ENCODE measurements around the gene DPY19L1.
"Not testable (repeated sequence)": the region's sequence is repeated elsewhere in the genome, so short reads cannot be mapped to it uniquely, and the experiment has no call there.

The DPY19L1 gene

DNA sequence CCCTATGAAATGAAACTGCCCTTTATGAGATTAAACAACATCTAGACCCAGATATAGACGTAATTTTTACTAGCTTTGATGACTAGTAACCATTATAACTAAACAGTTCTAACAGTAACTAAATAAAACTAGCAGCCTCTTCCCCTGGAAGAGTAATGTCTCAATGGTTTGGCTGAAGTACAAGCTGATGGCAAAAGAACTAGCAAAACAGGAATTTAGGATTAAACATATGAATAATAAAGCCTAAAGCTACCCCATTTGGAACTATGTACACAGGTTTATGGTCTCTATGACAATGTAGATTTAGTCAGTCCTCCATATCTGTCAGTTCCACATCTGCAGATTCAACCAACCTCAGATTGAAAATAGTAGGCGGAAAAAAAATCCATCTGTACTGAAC is 6.4 kb downstream of the DPY19L1 start:
- DNase-seq = no peak

- no peak for DNase-seq
Observed at GRCh38 chr7:35029311-35029710, 8.0 kb downstream of the DPY19L1 start.

DNA sequence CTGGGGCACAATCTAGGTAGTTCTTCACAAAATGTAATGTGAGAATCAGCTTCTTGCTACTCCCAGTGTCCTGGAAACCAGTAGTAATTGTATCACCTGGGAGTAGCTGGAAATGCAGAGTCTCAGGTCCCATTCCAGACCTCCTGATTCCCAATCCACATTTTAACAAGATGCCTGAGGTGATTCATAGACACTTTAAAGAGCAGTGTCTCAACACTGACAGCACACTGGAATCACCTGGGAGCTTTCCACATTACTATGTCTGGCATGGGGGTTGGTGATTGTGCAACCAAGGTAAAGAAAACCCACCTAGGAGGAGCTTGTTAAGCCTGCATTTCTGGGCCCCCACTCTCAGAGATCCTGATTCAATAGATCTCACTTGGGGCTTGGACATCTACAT is 11.1 kb downstream of the DPY19L1 start:
- no peak for DNase-seq

- DNase-seq = no peak
Observed at GRCh38 chr7:35025369-35025870, 11.9 kb downstream of the DPY19L1 start.

DNA sequence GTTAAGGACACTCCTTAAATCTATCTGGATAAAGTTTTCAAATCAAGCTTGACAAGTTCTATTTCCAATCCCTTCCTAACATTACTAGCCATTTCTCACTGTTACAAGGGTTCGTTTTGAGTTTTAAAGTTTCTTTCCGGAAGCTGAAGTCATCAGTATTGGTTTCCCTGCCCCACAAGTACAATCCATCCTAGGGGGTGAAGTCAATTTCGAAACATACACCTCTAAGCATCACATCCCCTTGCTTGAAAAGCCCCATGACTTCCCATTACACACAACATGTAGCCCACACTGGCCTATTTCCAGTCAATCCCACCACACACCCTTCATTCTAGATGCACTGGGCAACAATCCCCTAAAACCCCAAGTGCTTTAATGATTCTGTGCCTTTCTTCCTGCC is 13.0 kb downstream of the DPY19L1 start:
- DNase-seq = no peak

DNA sequence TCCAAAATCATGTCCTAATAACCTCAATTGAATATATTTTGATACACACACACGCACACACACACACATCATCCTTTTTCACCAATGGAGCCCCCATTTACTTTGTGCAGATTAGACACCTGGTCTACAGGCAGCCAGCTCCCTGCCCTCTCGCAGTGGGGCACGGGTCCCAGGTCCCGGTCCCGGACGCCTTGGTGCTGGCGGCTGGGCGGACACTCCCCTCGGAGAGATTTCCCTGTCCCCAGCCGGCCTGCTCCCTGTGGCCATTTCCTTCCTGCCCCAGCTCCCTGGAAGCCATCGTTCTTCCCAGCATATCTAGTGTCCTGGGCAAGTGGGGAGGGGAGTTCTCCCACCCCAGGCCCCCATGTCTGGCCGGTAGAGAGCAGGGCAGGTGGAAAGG is 14.6 kb downstream of the DPY19L1 start:
- DNase-seq = no peak

DNA sequence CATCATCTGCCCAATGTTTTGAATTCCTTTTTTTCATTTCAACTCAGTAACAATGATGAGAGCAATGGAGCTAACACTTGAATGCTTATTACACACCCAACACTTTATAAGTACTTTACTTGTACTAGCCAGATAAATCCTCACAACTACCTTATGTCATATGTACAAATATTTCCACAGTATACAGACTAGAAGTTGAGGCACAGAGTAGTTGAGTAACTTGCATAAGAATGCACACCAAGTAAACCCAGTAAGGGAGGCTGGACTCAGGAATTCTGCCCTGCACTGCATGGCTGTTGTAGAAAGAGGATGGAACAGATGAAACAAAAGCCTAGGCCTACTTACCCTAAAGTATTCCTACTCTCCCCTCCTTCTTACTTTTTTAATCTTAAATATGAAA is 15.8 kb downstream of the DPY19L1 start:
- DNase-seq = no peak

GRCh38 chr7:35019801-35020200 is 17.5 kb downstream of the DPY19L1 start:
- DNase-seq = no peak

DNA sequence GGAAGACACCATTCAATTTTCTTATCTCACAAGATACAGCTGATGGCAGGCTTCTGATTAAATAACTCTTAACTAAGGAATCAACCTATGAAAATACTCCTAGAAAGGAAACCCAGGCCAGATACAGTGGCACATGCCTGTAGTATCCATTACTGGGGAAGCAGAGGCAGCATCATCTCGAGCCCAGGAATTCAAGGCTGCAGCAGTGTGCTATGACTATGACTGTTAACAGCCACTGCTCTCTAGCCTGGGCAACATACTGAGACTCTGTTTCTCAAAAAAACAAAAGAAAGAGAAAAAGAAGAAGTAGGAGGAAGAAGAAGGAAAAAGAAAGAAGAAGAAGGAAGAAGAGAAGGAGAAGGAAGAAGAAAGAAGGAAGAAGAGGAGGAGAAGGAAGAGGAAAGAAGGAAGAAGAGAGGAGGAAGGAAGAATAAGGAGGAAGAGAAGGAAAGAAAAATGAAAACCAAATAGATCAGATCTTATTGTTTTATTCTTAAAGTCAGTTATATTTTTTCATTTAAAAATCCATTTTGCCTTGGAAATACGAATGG is 18.0 kb downstream of the DPY19L1 start:
- no peak for DNase-seq

DNA sequence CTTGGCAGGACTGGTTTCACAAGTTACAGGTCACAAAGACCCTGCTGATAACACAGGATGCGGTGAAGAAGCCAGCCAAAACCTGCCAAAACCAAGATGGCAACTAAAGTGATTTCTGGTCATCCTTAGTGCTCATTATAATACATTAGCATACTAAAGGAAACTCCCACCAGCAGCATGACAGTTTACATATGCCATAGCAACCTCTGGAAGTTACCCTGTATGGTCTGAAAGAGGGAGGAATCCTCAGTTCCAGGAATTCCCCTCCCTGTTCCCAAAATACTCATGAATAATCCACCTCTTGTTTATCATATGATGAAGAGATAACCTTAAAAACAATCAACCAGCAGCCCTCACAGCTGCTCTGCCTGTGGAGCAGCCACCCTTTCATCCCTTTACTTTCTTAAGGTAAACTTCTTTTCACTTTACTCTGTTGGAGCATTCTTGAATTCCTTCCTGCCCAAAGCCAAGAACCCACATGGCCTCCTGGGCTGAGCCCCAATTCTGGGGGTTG is 21.9 kb downstream of the DPY19L1 start:
- no peak for DNase-seq

GRCh38 chr7:35012160-35012559 is 25.1 kb downstream of the DPY19L1 start:
- no peak for DNase-seq

DNA sequence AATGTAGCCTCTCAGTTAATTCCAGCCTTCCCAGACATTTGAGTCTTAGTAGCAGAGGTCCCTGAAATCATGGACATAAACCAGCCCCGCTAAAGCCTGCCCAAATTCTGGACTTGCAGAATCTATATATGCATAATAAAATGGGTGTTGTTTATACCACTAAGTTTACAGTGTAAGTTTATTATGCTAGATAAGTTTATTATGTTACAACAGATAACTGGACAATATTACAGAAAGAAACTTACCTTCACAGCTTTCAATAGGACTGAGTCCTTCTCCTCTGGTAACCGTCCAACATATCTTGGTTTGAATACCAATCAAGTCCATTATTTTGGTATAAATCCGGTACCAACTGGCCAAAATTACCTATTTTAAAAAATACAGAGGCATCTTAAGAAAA is 26.2 kb downstream of the DPY19L1 start:
- DNase-seq = no peak

GRCh38 chr7:35007768-35008167 is 29.5 kb downstream of the DPY19L1 start:
- no peak for DNase-seq

GRCh38 chr7:35004531-35005095 is 32.7 kb downstream of the DPY19L1 start:
- DNase-seq = no peak

GRCh38 chr7:35003679-35004303 is 33.5 kb downstream of the DPY19L1 start:
- DNase-seq = no peak

- not testable (repeated sequence) for DNase-seq
Observed at GRCh38 chr7:35003177-35003650, 34.1 kb downstream of the DPY19L1 start.

GRCh38 chr7:34998335-34998734 is 39.0 kb downstream of the DPY19L1 start:
- not testable (repeated sequence) for DNase-seq

GRCh38 chr7:34996423-34997090 is 40.7 kb downstream of the DPY19L1 start:
- not testable (repeated sequence) for DNase-seq

- no peak for DNase-seq
Observed at GRCh38 chr7:34995757-34996156, 41.5 kb downstream of the DPY19L1 start.

GRCh38 chr7:34991938-34992840 is 45.1 kb downstream of the DPY19L1 start:
- DNase-seq = no peak

- DNase-seq = not testable (repeated sequence)
Observed at GRCh38 chr7:34988442-34989125, 48.7 kb downstream of the DPY19L1 start.

DNA sequence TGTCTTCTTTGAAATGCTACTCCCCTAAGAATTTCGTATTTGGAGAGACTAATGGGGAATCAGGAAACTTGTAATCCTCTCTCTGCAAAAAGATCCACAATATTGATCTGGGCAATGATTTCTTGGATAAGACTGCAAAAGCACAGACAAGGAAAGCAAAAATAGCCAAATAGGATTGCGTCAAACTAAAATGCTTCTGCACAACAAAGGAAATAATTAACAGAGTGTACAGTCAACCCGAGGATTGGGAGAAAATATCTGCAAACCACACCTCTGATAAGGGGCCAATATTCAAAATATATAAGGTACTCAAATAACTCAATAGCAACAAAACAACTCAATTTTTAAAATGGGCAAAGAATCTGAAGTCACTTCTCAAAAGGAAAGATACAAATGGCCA is 52.1 kb downstream of the DPY19L1 start:
- DNase-seq = not testable (repeated sequence)

Measured in suppressor macrophage treated with lipopolysaccharide for 1 hour (primary cell).